ENCODE data around the gene HDAC4. TPM values are rescaled to one million over a fixed set of nuclear protein-coding genes. Genes with fewer than 3 reads are reported as not detected.

Gene HDAC4
- total and polyA plus RNA-seq, 2 of the 4 experiments (the other 2 are of a cell fraction), result 4.1 to 7.2 TPM

- H3K36me3 ChIP-seq (ENCODE audit: control insufficient read depth, insufficient read depth, low read length), result peaks cover 31% of the 10 kb centered on the region
- no peak for TF ChIP-seq NFE2L2 (IDR thresholded peaks at IDR 0.05; ENCODE audit: low read depth, low read length)
- no peak for TF ChIP-seq SMC3 (IDR thresholded peaks at IDR 0.05; ENCODE audit: low read depth, low read length)
- no peak for TF ChIP-seq BHLHE40 (IDR thresholded peaks at IDR 0.05; ENCODE audit: low read depth, low read length)
- TF ChIP-seq FOS (IDR thresholded peaks at IDR 0.05; ENCODE audit: low read depth, low read length), result no peak
- TF ChIP-seq MXI1 (IDR thresholded peaks at IDR 0.05; ENCODE audit: borderline replicate concordance, low read depth, low read length), result no peak
- TF ChIP-seq ELK1 (IDR thresholded peaks at IDR 0.05; ENCODE audit: borderline replicate concordance, low read depth, low read length), result no peak
- no peak for TF ChIP-seq MAFK (IDR thresholded peaks at IDR 0.05; ENCODE audit: low read depth, low read length)
- no peak for TF ChIP-seq POLR2A (IDR thresholded peaks at IDR 0.05; ENCODE audit: low read depth, low read length)
- no peaks in the 10 kb centered on the region; the same call in 1 of the 2 replicates for H3K4me1 ChIP-seq (ENCODE audit: control insufficient read depth, insufficient read depth, low read length)
- H2BK5ac ChIP-seq (ENCODE audit: low read depth, low read length, poor library complexity, severe bottlenecking), result no peak overlapping the region
- intact Hi-C loops (cut with micrococcal nuclease) (no loop called here), dilution Hi-C loops (cut with HindIII; ENCODE audit: low sequenced_read_pairs, unreplicated experiment) (no loop called here), in situ Hi-C loops (cut with MboI; ENCODE audit: low sequenced_read_pairs) (no loop called here)
- H3K27ac ChIP-seq (ENCODE audit: insufficient read depth, low read length), result no peak overlapping the region
- peaks cover 47% of the 10 kb centered on the region for H4K20me1 ChIP-seq (ENCODE audit: insufficient read depth, low read length)
- no peak overlapping the region for H2BK20ac ChIP-seq (ENCODE audit: low read depth, low read length)
- H2AK9ac ChIP-seq (replicated peaks; ENCODE audit: low read depth, low read length, poor library complexity), result no peak overlapping the region
- ChIA-PET CTCF (no interaction called here), POLR2A (ENCODE audit: unreplicated experiment) (no interaction called here)
- H3K9ac ChIP-seq (ENCODE audit: low read depth, low read length), result no peak overlapping the region
- no peak overlapping the region for H3K18ac ChIP-seq (ENCODE audit: low read depth, low read length)
- no peak overlapping the region for H2BK120ac ChIP-seq (ENCODE audit: low read depth, low read length)
- no peak overlapping the region for H4K8ac ChIP-seq (ENCODE audit: low read depth in 2 of 2, low read length in 2 of 2)
- BruUV-seq (replicated peaks), result no TSS peak
- H3K4me3 ChIP-seq (ENCODE audit: insufficient read depth, low read depth, low read length), result no peak overlapping the region
- no peak overlapping the region for H2AK5ac ChIP-seq (ENCODE audit: low read depth, low read length)
- H3K4me2 ChIP-seq (ENCODE audit: low read depth, low read length), result no peak overlapping the region
- peaks cover 32 to 61% of the 10 kb centered on the region in 2 experiments for H3K79me1 ChIP-seq (ENCODE audit: low read depth in 1 of 2, low read length in 2 of 2)
- H3K56ac ChIP-seq (ENCODE audit: extremely low read depth, insufficient read depth, low read length), result no peak overlapping the region
- H3K4ac ChIP-seq (ENCODE audit: low read depth, low read length), result no peak overlapping the region
- no peak overlapping the region for H2AFZ ChIP-seq (replicated peaks; ENCODE audit: low read length, poor library complexity)
- no peak overlapping the region for H4K5ac ChIP-seq (ENCODE audit: low read depth, low read length)
- H3K9me1 ChIP-seq (ENCODE audit: insufficient read depth, low read length), result peaks cover 19% of the 10 kb centered on the region
- WGBS, 2 experiments (ENCODE audit: extremely low coverage in 2 of 2, insufficient read length in 1 of 2), result 100% methylated on average over 2 of the region's 13 CpGs; no CpG with 5 or more reads in 1 of the 2 experiments
- H2BK15ac ChIP-seq (ENCODE audit: low read depth, low read length), result no peak overlapping the region
- DNase-seq (no peak), ATAC-seq (ENCODE audit: low read depth) (no peak)
- H3K27me3 ChIP-seq (ENCODE audit: control insufficient read depth, insufficient read depth, low read length), result no peaks in the 10 kb centered on the region
- H3K9me3 ChIP-seq (ENCODE audit: control insufficient read depth, insufficient read depth, low read length), result no peaks in the 10 kb centered on the region
- no peak overlapping the region for H4K91ac ChIP-seq (ENCODE audit: insufficient read depth, low read depth, low read length)
- no peak overlapping the region for H3K14ac ChIP-seq (replicated peaks; ENCODE audit: low read depth, low read length)
- H3K23ac ChIP-seq (ENCODE audit: low read depth, low read length), result no peak overlapping the region
Observed at GRCh38 chr2:239372835-239373234, 28.0 kb downstream of the HDAC4 start.

Data from IMR-90 (cell line).